ENCODE data around the gene EXTL1. TPM values are rescaled to one million over a fixed set of nuclear protein-coding genes. Genes with fewer than 3 reads are reported as not detected.

Gene EXTL1
- total RNA-seq, 1 donor = 0.18 TPM

DNA sequence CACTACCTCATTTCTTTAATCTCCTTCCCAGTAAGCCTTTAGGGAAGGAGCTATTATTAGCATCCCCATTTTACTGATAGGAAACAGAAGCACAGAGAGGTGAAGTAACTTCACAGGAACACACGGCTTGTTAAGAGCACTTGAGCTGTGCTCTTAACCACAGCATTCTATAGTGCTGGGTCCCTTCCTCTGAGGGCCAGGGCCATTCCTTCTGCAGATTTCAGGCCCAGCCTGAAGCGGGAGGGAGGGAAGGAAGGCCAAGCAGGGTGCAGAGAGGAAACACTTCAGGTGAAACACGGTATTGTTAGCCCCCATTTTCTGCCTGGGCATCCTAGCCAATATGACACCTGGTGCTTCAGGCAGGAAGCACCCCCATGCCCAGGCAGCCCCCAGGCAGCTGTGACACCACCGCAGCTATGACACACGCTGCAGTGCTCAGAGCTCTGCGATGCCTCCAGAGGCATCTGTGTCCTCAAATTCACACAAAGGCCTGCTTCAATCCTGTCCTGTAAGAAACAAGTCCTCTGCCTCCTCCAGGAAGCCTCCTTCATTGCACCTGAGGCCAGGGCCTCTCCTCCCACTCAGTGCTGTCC is 4.5 kb upstream of the EXTL1 start:
- DNase-seq (ENCODE audit: low read depth) = peak; percentile 14
- TF ChIP-seq, protein P1, sequence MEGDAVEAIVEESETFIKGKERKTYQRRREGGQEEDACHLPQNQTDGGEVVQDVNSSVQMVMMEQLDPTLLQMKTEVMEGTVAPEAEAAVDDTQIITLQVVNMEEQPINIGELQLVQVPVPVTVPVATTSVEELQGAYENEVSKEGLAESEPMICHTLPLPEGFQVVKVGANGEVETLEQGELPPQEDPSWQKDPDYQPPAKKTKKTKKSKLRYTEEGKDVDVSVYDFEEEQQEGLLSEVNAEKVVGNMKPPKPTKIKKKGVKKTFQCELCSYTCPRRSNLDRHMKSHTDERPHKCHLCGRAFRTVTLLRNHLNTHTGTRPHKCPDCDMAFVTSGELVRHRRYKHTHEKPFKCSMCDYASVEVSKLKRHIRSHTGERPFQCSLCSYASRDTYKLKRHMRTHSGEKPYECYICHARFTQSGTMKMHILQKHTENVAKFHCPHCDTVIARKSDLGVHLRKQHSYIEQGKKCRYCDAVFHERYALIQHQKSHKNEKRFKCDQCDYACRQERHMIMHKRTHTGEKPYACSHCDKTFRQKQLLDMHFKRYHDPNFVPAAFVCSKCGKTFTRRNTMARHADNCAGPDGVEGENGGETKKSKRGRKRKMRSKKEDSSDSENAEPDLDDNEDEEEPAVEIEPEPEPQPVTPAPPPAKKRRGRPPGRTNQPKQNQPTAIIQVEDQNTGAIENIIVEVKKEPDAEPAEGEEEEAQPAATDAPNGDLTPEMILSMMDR (IDR thresholded peaks at IDR 0.05; ENCODE audit: insufficient read depth, low read length) = no peak
- no peak overlapping the region for H3K4me3 ChIP-seq (ENCODE audit: low read depth, low read length)

GRCh38 chr1:26017606-26018005 is 4.0 kb upstream of the EXTL1 start:
- TF ChIP-seq, protein P1 (IDR thresholded peaks at IDR 0.05; ENCODE audit: insufficient read depth, low read length) = no peak
- H3K4me3 ChIP-seq (ENCODE audit: low read depth, low read length) = no peak overlapping the region
- DNase-seq (ENCODE audit: low read depth) = peak; percentile 52

DNA sequence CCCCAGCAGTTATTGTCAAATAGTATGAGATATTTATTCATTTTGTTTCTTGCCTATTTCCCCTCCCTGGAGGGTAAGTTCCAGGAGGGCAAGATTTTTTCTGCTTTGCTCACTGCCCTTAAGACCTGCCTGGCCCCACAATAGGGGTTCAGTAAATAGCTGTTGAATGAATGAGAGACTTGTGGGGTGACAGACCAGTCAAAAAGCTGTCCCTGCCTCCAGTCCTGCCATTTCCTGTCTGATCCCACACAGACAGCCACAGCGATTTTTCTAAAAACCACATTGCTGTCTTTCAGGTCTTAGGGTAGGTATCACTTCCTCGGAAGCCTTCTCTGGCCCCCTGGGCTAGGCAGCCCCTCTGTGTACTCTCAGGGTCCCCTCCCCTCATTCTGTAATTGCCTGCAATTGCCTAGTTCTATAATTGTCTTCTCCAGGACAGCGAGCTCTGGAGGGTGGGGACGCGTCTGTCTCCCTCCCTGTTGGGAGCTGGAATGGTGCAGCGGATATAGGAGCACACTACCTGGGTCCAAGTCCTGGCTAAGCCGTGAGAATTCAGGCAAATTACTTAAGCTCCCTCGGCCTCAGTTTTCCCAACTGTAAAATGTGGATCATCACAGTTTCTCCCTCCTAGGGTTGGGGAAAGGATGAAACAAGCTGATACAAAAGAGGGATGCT is 1.8 kb upstream of the EXTL1 start:
- H3K4me3 ChIP-seq (ENCODE audit: low read depth, low read length) = no peak overlapping the region
- DNase-seq (ENCODE audit: low read depth) = no peak
- TF ChIP-seq, protein P1 (IDR thresholded peaks at IDR 0.05; ENCODE audit: insufficient read depth, low read length) = no peak

GRCh38 chr1:26020330-26020768 is 1.2 kb upstream of the EXTL1 start:
- DNase-seq (ENCODE audit: low read depth) = peak; percentile 31
- TF ChIP-seq, protein P1 (IDR thresholded peaks at IDR 0.05; ENCODE audit: insufficient read depth, low read length) = no peak
- no peak overlapping the region for H3K4me3 ChIP-seq (ENCODE audit: low read depth, low read length)

- DNase-seq (ENCODE audit: low read depth) = no peak
- TF ChIP-seq, protein P1 (IDR thresholded peaks at IDR 0.05; ENCODE audit: insufficient read depth, low read length) = no peak
- no peak overlapping the region for H3K4me3 ChIP-seq (ENCODE audit: low read depth, low read length)
These were observed 481 bp upstream of the EXTL1 start for GRCh38 chr1:26020941-26021646.

GRCh38 chr1:26022404-26022779 is 817 bp downstream of the EXTL1 start:
- H3K4me3 ChIP-seq (ENCODE audit: low read depth, low read length) = no peak overlapping the region
- TF ChIP-seq, protein P1 (IDR thresholded peaks at IDR 0.05; ENCODE audit: insufficient read depth, low read length) = no peak
- DNase-seq (ENCODE audit: low read depth) = no peak
